ENCODE data around the gene BRD4. TPM values are rescaled to one million over a fixed set of nuclear protein-coding genes. Genes with fewer than 3 reads are reported as not detected.

BRD4 gene
- total RNA-seq, 2 donors from 2014 or later = 43.9 to 63.3 TPM

- ATAC-seq (no peak), DNase-seq (no peak)
- intact Hi-C loops (cut with DNase I) = no loop called here
Measured at GRCh38 chr19:15296841-15297415, 35.4 kb downstream of the BRD4 start.

- intact Hi-C loops (cut with DNase I) = no loop called here
- DNase-seq (peak; percentile 44), ATAC-seq (peak; percentile 63 to 69)
Measured at GRCh38 chr19:15296353-15296752, 36.0 kb downstream of the BRD4 start.

- ATAC-seq (peak; percentile 43 to 63), DNase-seq (peak; percentile 58)
- intact Hi-C loops (cut with DNase I) = no loop called here
Measured at GRCh38 chr19:15294561-15294990, 37.8 kb downstream of the BRD4 start.

- no peak for DNase-seq
- peak in 1 of 2 donors; percentile 20 for ATAC-seq
- intact Hi-C loops (cut with DNase I) = no loop called here
Measured at GRCh38 chr19:15293781-15294491, 38.4 kb downstream of the BRD4 start.

- peak; percentile 21 to 28 for ATAC-seq
- intact Hi-C loops (cut with DNase I) = no loop called here
Measured at GRCh38 chr19:15292847-15293582, 39.3 kb downstream of the BRD4 start.

DNA sequence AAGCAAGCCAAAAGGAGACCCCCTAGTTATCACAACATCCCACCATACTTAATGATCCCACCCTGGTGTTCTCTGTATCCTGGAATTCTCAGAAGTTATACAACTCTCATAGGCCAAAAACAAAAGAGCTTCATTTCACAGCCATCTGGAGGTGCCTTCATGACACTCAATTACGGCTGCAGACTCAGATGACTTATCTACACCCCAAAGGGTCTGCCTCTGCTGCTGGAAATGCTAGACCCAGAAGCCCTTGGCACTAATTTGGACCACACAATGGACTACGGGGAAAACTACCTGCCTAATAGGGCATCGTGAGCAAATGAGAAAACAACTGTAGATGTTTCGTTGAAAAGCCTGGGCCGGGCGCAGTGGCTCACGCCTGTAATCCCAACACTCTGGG lies 40.2 kb downstream of the BRD4 start:
- DNase-seq = no peak
- intact Hi-C loops (cut with DNase I) = no loop called here
- no peak for ATAC-seq

More at GRCh38 chr19:15292847-15293582, 39.3 kb downstream of the BRD4 start:
- DNase-seq = no peak

DNA sequence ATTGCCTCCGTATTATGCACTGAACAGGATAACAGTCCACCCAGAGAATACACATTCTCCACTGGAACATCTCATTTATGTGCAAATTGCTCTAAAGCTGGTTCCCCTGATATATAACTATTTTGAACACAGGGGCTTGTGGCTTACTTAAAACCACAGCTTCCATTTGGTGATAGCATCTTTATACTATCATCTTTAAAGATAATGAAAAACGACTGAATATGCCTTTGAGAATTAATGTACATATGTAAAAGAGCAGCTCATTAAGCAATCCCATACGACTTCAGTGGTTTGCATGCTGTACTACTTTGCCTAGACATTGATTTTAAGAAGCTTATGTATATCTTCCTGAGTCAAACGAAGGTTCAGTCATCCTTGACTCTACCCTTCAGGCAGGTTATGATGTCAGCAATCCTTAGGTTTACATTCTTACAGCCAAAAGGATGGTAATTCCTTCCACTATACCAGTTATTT lies 40.8 kb downstream of the BRD4 start:
- DNase-seq (no peak), ATAC-seq (no peak)
- intact Hi-C loops (cut with DNase I) = no loop called here

DNA sequence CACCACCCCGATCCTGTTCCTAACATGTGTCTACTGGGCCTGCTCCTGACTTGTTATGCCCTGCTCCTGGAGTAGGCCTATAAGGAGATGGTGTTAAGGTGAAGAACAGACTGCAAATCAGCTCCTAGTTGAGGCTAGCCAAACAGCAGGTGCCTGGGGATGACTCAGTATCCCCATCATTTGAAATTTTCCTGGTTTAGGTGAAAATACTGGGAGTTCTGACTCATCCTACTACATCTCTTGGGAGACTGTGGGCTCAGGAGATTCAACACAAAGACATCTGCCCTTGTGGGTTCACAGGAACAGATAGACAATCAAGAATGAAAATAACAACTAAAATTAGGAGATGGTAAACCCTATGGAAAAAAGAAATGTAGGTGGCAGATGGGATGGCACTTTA lies 41.2 kb downstream of the BRD4 start:
- intact Hi-C loops (cut with DNase I) = no loop called here
- ATAC-seq (no peak), DNase-seq (no peak)

DNA sequence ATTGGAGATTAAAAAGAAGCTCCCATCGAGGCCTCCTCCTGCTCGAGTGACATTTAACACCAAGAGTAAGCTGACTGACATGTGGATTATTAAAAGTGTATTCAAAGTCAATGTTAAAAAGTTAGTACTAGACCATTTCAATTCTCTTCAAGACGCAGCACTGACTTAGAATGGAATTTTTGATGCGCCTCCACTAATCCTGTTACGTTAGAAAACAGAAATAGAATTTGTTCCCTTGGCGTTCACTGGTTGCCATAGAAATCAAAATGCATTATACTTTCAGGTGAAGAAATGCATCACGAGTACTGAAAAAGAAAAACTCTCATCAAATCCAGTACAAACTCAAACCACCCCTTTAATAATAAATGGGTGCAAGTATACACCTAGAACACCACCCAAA lies 42.2 kb downstream of the BRD4 start:
- intact Hi-C loops (cut with DNase I) = no loop called here
- DNase-seq (no peak), ATAC-seq (no peak)

GRCh38 chr19:15289673-15290072 lies 42.7 kb downstream of the BRD4 start:
- no peak for DNase-seq
- intact Hi-C loops (cut with DNase I) = no loop called here

GRCh38 chr19:15288146-15288963 lies 44.0 kb downstream of the BRD4 start:
- ATAC-seq (peak; percentile 42 to 59), DNase-seq (no peak)

More at GRCh38 chr19:15289673-15290072, 42.7 kb downstream of the BRD4 start:
- no peak for ATAC-seq

DNA sequence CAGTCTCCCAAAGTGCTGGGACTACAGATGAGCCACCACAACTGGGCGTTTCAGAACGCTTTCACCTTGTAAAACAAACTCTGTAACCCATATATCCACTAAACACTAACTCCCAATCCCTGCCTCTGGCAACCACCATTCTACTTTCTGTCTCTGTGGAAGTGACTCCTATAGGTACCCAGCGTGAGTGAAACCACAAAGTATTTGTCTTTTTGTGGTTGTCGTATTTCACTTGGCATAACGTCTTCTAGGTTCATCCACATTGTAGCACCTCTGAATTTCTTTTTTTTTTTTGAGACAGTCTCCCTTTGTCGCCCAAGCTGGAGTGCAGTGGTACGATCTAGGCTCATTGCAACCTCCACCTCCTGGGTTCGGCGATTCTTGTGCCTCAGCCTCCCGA lies 44.8 kb downstream of the BRD4 start:
- ATAC-seq (no peak), DNase-seq (no peak)
- intact Hi-C loops (cut with DNase I) = no loop called here

More at GRCh38 chr19:15288146-15288963, 44.0 kb downstream of the BRD4 start:
- intact Hi-C loops (cut with DNase I) = no loop called here

DNA sequence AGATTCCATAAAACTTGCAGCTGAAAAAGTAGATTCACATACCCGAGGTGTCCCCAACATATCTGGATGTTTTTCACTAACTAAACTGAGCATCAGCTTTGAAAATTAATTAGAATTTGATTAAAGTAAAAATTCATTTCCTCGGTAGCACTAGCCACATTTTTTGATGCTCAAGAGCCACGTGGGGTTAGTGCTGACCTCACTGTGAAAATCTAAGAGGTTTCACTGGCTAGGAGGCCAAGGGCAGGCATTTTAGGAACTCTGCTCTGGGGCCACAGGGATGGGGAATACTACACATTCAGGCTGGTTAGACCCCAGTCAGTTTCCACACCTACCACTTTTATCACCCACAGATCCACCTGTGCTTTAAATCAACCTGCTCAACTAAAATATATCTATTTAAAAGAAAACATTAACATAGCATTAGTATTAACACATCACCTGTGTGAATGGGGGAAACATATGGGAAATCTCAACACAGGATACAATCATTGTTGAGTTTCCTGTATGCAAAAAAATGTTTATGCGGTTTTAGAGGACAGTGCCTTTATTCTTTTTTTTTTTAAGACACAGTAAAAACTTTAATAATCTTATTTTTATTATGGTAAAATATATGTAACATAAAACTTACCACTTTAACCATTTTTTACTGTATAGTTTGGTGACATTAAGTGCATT lies 45.5 kb downstream of the BRD4 start:
- DNase-seq (no peak), ATAC-seq (no peak)
- intact Hi-C loops (cut with DNase I) = no loop called here

- DNase-seq (no peak), ATAC-seq (no peak)
- intact Hi-C loops (cut with DNase I) = no loop called here
Measured at GRCh38 chr19:15285896-15286591, 46.3 kb downstream of the BRD4 start.

DNA sequence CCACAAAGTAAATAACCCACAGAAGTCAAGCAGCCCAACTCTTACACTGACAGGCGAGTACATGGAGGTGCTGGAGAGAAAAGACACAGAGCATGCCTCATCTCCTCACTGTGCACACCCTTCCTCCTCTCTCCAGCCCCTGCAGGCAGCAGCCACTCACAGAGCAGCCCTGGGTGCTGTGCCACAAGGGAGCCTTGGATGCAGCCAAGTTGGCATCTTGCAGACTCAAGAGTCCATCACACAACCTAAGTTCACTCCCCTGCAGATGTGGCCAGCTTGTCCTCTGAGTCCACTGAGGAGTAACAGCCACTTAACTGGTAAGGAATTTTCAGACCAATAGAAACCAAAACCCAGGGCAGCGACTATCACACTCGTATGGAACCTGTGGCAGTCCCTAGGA lies 47.4 kb downstream of the BRD4 start:
- ATAC-seq (no peak), DNase-seq (no peak)
- intact Hi-C loops (cut with DNase I) = loop anchor here in 1 of 2 donors (5.0 kb wide), 2 partner anchors 42 to 82 kb away; no protein-coding TSS in a partner anchor

GRCh38 chr19:15284091-15284490 lies 48.2 kb downstream of the BRD4 start:
- DNase-seq = no peak
- intact Hi-C loops (cut with DNase I) = loop anchor here in 1 of 2 donors (5.0 kb wide), 2 partner anchors 43 to 83 kb away; no protein-coding TSS in a partner anchor
- ATAC-seq = no peak

DNA sequence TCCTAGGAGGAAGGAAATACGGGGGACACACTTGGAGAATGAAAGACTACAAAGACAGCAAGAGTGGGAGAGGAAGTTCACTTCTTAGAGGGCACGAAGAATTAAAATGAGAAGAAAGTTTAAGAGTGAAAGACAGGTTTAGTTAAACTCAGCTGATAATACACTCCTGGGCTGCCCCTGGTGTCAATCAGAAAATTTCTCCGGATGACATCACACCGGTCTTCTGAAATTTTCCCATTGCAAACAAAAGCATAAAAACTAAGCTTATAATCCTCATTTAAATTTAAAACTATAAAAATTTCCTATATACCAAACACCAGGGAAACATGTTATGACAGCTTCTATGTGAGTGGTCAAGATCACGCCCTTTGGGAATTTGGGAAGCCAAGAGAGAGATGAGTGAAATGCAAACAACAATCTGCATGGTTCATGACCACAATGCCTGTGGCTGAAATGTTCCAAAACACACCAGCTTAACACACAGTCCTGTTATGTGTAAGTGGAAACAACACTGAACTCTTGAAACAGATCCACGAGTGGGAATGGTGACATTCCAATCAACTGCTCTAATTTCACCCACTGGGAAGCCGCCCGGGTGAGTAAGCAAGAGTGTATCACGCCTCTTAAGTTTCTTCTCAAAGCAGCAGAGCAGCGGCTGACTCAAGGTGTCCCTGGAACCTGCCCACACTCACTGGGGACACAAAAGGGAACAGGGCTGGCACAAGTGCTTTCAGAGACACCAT lies 49.0 kb downstream of the BRD4 start:
- DNase-seq = peak; percentile 55

More for the DNA sequence above, 49.0 kb downstream of the BRD4 start:
- ATAC-seq = peak in 1 of 2 donors; percentile 35
- intact Hi-C loops (cut with DNase I) = loop anchor here in 1 of 2 donors (5.0 kb wide), 2 partner anchors 44 to 84 kb away; no protein-coding TSS in a partner anchor

Measured in left cardiac atrium (tissue), 4 donors.